ENCODE results near the gene MCU. TPM values are rescaled to one million over a fixed set of nuclear protein-coding genes. Genes with fewer than 3 reads are reported as not detected.

MCU gene
- total and polyA plus RNA-seq, 12 donors: 9.0 to 19.0 (median 14.7) TPM

GRCh38 chr10:72796042-72796441 lies 104.1 kb downstream of the MCU start:
- DNase-seq (no peak), ATAC-seq (peak in 1 of 8 donors; percentile 18)
- no peaks in the 10 kb centered on the region for H3K27me3 ChIP-seq
- H3K27ac ChIP-seq: no peak overlapping the region
- no peak for TF ChIP-seq CTCF (IDR thresholded peaks at IDR 0.05)
- H3K36me3 ChIP-seq: no peaks in the 10 kb centered on the region
- no peak overlapping the region for H3K4me3 ChIP-seq
- peaks cover 0 to 34% (median 13%) of the 10 kb centered on the region in 9 donors for H3K4me1 ChIP-seq
- intact Hi-C loops (cut with DNase I): no loop called here
- H3K9me3 ChIP-seq: no peaks in the 10 kb centered on the region
- 81 to 88% methylated on average over 3 of the region's 3 CpGs for WGBS, 2 donors

DNA sequence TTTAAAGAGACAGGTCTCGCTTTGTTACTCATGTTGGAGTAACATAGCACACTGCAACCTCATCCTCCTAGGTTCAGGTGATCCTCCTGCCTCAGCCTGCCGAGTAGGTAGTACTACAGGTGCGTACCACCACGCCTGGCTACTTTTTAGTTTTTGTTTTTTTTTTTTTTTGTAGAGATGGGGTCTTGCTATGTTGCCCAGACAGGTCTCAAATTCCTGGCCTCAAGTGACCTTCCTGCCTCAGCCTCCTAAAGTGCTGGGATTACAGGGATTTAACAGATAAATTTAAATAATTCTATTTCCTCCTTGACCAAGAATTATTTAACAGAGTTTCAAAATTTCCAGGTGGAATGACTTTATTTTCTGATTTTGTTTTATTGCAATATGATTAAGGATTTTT lies 104.6 kb downstream of the MCU start:
- no peaks in the 10 kb centered on the region for H3K27me3 ChIP-seq
- intact Hi-C loops (cut with DNase I): no loop called here
- no peak overlapping the region for H3K4me3 ChIP-seq
- H3K27ac ChIP-seq: no peak overlapping the region
- H3K4me1 ChIP-seq: peaks cover 0 to 34% (median 13%) of the 10 kb centered on the region in 9 donors
- ATAC-seq (no peak), DNase-seq (no peak)
- no peaks in the 10 kb centered on the region for H3K9me3 ChIP-seq
- WGBS, 2 donors: 97 to 98% methylated on average over 4 of the region's 4 CpGs
- no peaks in the 10 kb centered on the region for H3K36me3 ChIP-seq
- no peak for TF ChIP-seq CTCF (IDR thresholded peaks at IDR 0.05)

- TF ChIP-seq CTCF (IDR thresholded peaks at IDR 0.05): no peak
- ATAC-seq (peak in 4 of 8 donors; percentile 31 to 52 (median 43)), DNase-seq (no peak)
- Histone ChIP-seq H3K36me3 (no peaks in the 10 kb centered on the region), H3K27me3 (no peaks in the 10 kb centered on the region), H3K4me1 (peaks cover 0 to 39% (median 18%) of the 10 kb centered on the region in 9 donors), H3K9me3 (no peaks in the 10 kb centered on the region), H3K4me3 (no peak overlapping the region), H3K27ac (peak overlapping the region in 4 of 10 donors; percentile 2 to 61 (median 12))
- WGBS, 2 donors: 64 to 71% methylated on average over 4 of the region's 4 CpGs
- intact Hi-C loops (cut with DNase I): no loop called here
Observed at GRCh38 chr10:72800000-72800740, 108.2 kb downstream of the MCU start.

DNA sequence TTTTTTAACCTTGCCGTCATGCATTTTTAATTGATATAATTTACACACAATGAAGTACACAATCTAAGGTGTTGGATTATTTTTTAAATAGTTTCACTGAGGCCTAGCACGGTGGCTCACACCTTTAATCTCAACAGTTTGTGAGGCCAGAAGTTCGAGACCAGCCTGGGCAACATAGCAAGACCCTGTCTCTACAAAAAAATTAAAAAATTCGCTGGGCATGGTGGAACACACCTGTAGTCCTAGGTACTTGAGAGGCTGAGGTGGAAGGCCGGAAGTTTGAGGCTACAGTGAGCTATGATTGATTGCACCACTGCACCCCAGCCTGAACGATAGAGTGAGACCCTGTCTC lies 108.8 kb downstream of the MCU start:
- Histone ChIP-seq H3K4me1 (peaks cover 0 to 39% (median 18%) of the 10 kb centered on the region in 9 donors), H3K4me3 (no peak overlapping the region), H3K36me3 (no peaks in the 10 kb centered on the region), H3K27me3 (no peaks in the 10 kb centered on the region), H3K9me3 (no peaks in the 10 kb centered on the region), H3K27ac (peak overlapping the region in 3 of 10 donors; percentile 2 to 61 (median 6))
- WGBS, 2 donors: 79 to 80% methylated on average over 6 of the region's 6 CpGs
- intact Hi-C loops (cut with DNase I): no loop called here
- DNase-seq (no peak), ATAC-seq (peak in 2 of 8 donors; percentile 9 to 17)
- no peak for TF ChIP-seq CTCF (IDR thresholded peaks at IDR 0.05)
